Cardiac septum (tissue), 1 donor: ENCODE results near the gene HK1. TPM values are rescaled to one million over a fixed set of nuclear protein-coding genes. Genes with fewer than 3 reads are reported as not detected.

Source experiments
- DNase-seq: peaks from one replicate; pipeline ENCODE4 v3.0.0-alpha.2; 2020; ENCODE audit warnings: low spot score
- intact Hi-C: fragments of 100-400 bp; cut with DNase I; formaldehyde crosslinking; loops from one replicate; pipeline ENCODE4 v1.14.0; 2022
- total RNA-seq: library from RNA; stranded (reverse); fragmentation: NEBNext Ultra II Directional; extraction: Animal tissue kit (Norgen Biotek cat#: 25700); gene quantifications from one replicate; pipeline ENCODE4 v1.2.1, GENCODE V29; 2021
- donor health status: DM: no; HTN: no; CAD: no.

The HK1 gene
- total RNA-seq, 1 donor from 2014 or later, result 315 TPM

DNA sequence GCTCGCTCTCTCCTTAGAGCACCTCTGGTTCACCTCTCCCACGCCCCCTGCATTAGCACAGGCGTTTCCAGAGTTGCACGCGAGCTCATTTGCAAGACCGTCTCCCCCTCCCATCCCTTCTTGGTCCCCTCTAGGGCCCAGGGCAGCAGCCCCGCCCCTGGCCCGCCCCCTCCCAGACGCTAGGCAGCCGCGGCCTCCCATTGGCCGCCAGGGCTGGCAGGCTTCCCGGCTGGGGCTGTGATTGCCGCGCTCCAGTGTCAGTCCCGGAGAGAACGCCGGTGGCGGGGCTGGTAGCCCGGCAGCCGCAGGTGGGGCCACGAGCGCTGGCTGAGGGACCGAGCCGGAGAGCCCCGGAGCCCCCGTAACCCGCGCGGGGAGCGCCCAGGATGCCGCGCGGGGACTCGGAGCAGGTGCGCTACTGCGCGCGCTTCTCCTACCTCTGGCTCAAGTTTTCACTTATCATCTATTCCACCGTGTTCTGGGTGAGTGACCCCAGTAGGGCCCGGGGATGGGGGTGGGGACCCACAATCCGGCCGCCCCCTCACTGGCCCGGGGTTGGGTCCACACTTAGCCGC is 173.0 kb downstream of the HK1 start, which contains the start of gene TSPAN15:
TSS of gene TSPAN15 (plus strand) at position 257 of the 575 bp plus-strand sequence. CDS start at position 387, 130 bp downstream.
- intact Hi-C loops, result no loop called here

More for the DNA sequence above, 173.0 kb downstream of the HK1 start, which contains the start of gene TSPAN15:
- peak; percentile 93 for DNase-seq

Other genes with a start within 250 kb of the HK1 start
- 52.1 TPM for gene SRGN, start 190.4 kb upstream of the HK1 start, total RNA-seq
- 31.7 TPM for gene VPS26A, start 154.3 kb upstream of the HK1 start, total RNA-seq
- 30.0 TPM for gene SUPV3L1, start 98.3 kb upstream of the HK1 start, total RNA-seq
- not detected for gene HKDC1, start 58.2 kb upstream of the HK1 start, total RNA-seq
- 0.13 TPM for gene TACR2, start 138.4 kb downstream of the HK1 start, total RNA-seq
- gene TSPAN15, start 173.0 kb downstream of the HK1 start, total RNA-seq, result 6.9 TPM